ENCODE measurements around the gene TAX1BP1. TPM values are rescaled to one million over a fixed set of nuclear protein-coding genes. Genes with fewer than 3 reads are reported as not detected.

The TAX1BP1 gene
- total and polyA plus RNA-seq, 2 of the 13 experiments (the other 11 are each of a cell fraction or from before 2014, with no cell fraction given): 95.2 to 98.9 TPM

- TF ChIP-seq CAMTA2 (CRISPR knock-in tag; IDR thresholded peaks at IDR 0.05; ENCODE audit: borderline replicate concordance) (no peak), RERE (CRISPR knock-in tag; IDR thresholded peaks at IDR 0.05; ENCODE audit: low read depth) (no peak), ZNF839 (CRISPR knock-in tag; IDR thresholded peaks at IDR 0.05; ENCODE audit: borderline replicate concordance) (no peak), TIGD3 (CRISPR knock-in tag; IDR thresholded peaks at IDR 0.05; ENCODE audit: borderline replicate concordance) (0 out of 2 replicates have a peak, but pooled peaks have one; percentile 51), ZNF556 (CRISPR knock-in tag; IDR thresholded peaks at IDR 0.05; ENCODE audit: borderline replicate concordance) (peak; percentile 42; the same call in 1 of the 2 replicates), DR1 (CRISPR knock-in tag; IDR thresholded peaks at IDR 0.05) (peak; percentile 45; the same call in 1 of the 2 replicates), SNAPC5 (CRISPR knock-in tag; IDR thresholded peaks at IDR 0.05; ENCODE audit: borderline replicate concordance) (no peak), NFE2 (CRISPR knock-in tag; IDR thresholded peaks at IDR 0.05) (no peak), ZNF235 (CRISPR knock-in tag; IDR thresholded peaks at IDR 0.05; ENCODE audit: borderline replicate concordance) (no peak), CREB3 (CRISPR knock-in tag; IDR thresholded peaks at IDR 0.05) (no peak), ZFYVE20 (CRISPR knock-in tag; IDR thresholded peaks at IDR 0.05; ENCODE audit: borderline replicate concordance, low read depth) (no peak)
- TF ChIP-seq, protein P1, sequence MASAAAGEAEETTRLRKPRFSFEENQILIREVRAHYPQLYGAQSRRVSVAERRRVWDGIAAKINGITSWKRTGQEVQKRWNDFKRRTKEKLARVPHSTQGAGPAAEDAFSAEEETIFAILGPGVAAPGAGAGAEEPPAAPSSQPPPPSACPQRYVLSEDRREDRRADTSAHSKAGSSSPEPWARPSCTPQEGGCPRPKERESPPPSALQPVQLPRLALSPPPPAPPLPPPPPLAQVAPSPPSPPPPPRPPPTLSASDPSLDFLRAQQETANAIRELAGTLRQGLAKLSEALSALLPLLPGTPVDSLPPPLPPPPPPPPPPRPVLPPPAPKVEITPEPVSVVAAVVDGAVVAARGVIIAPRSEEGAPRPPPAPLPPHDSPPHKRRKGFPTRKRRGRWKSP (CRISPR knock-in tag; IDR thresholded peaks at IDR 0.05): no peak
- TF ChIP-seq, protein P2, sequence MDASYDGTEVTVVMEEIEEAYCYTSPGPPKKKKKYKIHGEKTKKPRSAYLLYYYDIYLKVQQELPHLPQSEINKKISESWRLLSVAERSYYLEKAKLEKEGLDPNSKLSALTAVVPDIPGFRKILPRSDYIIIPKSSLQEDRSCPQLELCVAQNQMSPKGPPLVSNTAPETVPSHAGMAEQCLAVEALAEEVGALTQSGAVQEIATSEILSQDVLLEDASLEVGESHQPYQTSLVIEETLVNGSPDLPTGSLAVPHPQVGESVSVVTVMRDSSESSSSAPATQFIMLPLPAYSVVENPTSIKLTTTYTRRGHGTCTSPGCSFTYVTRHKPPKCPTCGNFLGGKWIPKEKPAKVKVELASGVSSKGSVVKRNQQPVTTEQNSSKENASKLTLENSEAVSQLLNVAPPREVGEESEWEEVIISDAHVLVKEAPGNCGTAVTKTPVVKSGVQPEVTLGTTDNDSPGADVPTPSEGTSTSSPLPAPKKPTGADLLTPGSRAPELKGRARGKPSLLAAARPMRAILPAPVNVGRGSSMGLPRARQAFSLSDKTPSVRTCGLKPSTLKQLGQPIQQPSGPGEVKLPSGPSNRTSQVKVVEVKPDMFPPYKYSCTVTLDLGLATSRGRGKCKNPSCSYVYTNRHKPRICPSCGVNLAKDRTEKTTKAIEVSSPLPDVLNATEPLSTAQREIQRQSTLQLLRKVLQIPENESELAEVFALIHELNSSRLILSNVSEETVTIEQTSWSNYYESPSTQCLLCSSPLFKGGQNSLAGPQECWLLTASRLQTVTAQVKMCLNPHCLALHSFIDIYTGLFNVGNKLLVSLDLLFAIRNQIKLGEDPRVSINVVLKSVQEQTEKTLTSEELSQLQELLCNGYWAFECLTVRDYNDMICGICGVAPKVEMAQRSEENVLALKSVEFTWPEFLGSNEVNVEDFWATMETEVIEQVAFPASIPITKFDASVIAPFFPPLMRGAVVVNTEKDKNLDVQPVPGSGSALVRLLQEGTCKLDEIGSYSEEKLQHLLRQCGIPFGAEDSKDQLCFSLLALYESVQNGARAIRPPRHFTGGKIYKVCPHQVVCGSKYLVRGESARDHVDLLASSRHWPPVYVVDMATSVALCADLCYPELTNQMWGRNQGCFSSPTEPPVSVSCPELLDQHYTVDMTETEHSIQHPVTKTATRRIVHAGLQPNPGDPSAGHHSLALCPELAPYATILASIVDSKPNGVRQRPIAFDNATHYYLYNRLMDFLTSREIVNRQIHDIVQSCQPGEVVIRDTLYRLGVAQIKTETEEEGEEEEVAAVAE (CRISPR knock-in tag; IDR thresholded peaks at IDR 0.05; ENCODE audit: borderline replicate concordance): no peak
Measured at GRCh38 chr7:27739909-27740448, at the start of gene TAX1BP1 (continued).
